GM21360 (cell line): ENCODE results near the gene GRM5.

Source experiments
- ATAC-seq: cut with Tn5 transposase; IDR thresholded peaks from one replicate; pipeline ENCODE4 v1.9.1; 2021; ENCODE audit warnings: mild to moderate bottlenecking, moderate library complexity; ENCODE audit not compliant: unreplicated experiment

GRM5 gene

DNA sequence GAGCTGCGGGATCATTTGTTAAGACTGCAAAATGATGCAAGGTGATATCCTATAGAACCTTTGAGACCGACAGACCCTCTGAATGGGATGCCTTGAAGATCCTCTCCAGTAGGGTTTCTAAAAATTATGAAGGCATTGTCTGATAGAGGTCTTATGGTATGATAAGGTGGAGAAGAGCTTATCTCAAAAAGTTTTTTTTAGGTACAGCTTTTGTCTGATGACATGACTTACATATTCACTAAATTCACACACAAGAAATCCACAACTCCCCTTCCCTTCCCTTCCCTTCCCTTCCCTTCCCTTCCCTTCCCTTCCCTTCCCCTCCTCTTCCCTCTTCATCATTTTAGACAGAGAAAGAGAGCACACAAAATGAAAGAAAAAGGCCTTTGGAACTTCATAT, 609.8 kb downstream of the GRM5 start:
- no peak for ATAC-seq

GRCh38 chr11:88454881-88455280, 610.9 kb downstream of the GRM5 start:
- ATAC-seq: no peak
